Measurements from ENCODE around the gene FGFR1OP2.

Gene FGFR1OP2

GRCh38 chr12:27001663-27002062 lies 63.4 kb downstream of the FGFR1OP2 start:
- Histone ChIP-seq H3K36me3 (ENCODE audit: control insufficient read depth in 2 of 2, insufficient read depth in 1 of 2, low read length in 2 of 2) (peaks cover 19 to 34% of the 10 kb centered on the region in 2 experiments), H3K4me1 (ENCODE audit: control insufficient read depth, insufficient read depth, low read length) (peaks cover 8% of the 10 kb centered on the region; the same call in 1 of the 2 replicates), H3K4me3 (ENCODE audit: low read depth, low read length) (no peak overlapping the region), H3K9me3 (ENCODE audit: control insufficient read depth, insufficient read depth, low read depth, low read length) (no peaks in the 10 kb centered on the region), H3K27ac (ENCODE audit: extremely low read depth, low read depth, low read length) (no peak overlapping the region)
- POLR2A ChIA-PET: interaction anchor here (0.6 kb wide), 1 partner anchor 10 kb away, joined by 3 read pairs; no protein-coding TSS in a partner anchor
- no peak for TF ChIP-seq ZNF670 (tag by site-specific recombination; IDR thresholded peaks at IDR 0.05; ENCODE audit: low read depth)
- TF ChIP-seq ZNF514 (tag by site-specific recombination; IDR thresholded peaks at IDR 0.05): no peak
- no peak for TF ChIP-seq ZNF114 (tag by site-specific recombination; IDR thresholded peaks at IDR 0.05)
- no peak for TF ChIP-seq ZNF335 (tag by site-specific recombination; conservative IDR thresholded peaks at IDR 0.05)
- no peak for TF ChIP-seq ZBTB10 (tag by site-specific recombination; IDR thresholded peaks at IDR 0.05)
- no peak for TF ChIP-seq ZNF664 (tag by site-specific recombination; IDR thresholded peaks at IDR 0.05)
- TF ChIP-seq ZNF132 (tag by site-specific recombination; IDR thresholded peaks at IDR 0.05; ENCODE audit: borderline replicate concordance): no peak
- TF ChIP-seq ZBTB6 (tag by site-specific recombination; IDR thresholded peaks at IDR 0.05): no peak
- no peak for TF ChIP-seq KLF10 (tag by site-specific recombination; IDR thresholded peaks at IDR 0.05)
- TF ChIP-seq ZNF248 (tag by site-specific recombination; IDR thresholded peaks at IDR 0.05): no peak
- TF ChIP-seq PBX3 (CRISPR knock-in tag; IDR thresholded peaks at IDR 0.05): no peak
- no peak for TF ChIP-seq ZFP3 (tag by site-specific recombination; IDR thresholded peaks at IDR 0.05; ENCODE audit: low read depth)
- TF ChIP-seq ZNF2 (tag by site-specific recombination; IDR thresholded peaks at IDR 0.05): no peak
- no peak for TF ChIP-seq ZNF311 (tag by site-specific recombination; IDR thresholded peaks at IDR 0.05; ENCODE audit: borderline replicate concordance)
- CTCF ChIA-PET: interaction anchor here (0.6 to 0.9 kb wide), 4 partner anchors 8 to 304 kb away, joined by 3 read pairs; no protein-coding TSS in a partner anchor

- no peaks in the 10 kb centered on the region for H3K9me3 ChIP-seq (ENCODE audit: control insufficient read depth, insufficient read depth, low read depth, low read length)
- H3K36me3 ChIP-seq (ENCODE audit: control insufficient read depth in 2 of 2, insufficient read depth in 1 of 2, low read length in 2 of 2): peaks cover 19 to 30% of the 10 kb centered on the region in 2 experiments
- no peak overlapping the region for H3K27ac ChIP-seq (ENCODE audit: extremely low read depth, low read depth, low read length)
- ChIA-PET POLR2A (interaction anchor here (0.6 kb wide), 1 partner anchor 11 kb away, joined by 3 read pairs; no protein-coding TSS in a partner anchor), CTCF (interaction anchor here (0.6 to 2.1 kb wide), 5 partner anchors 8 to 303 kb away, joined by 3 to 11 read pairs (median 3); no protein-coding TSS in a partner anchor)
- peaks cover 13% of the 10 kb centered on the region; the same call in 1 of the 2 replicates for H3K4me1 ChIP-seq (ENCODE audit: control insufficient read depth, insufficient read depth, low read length)
- no peak overlapping the region for H3K4me3 ChIP-seq (ENCODE audit: low read depth, low read length)
- no peak for TF ChIP-seq ZNF112 (tag by site-specific recombination; IDR thresholded peaks at IDR 0.05)
- no peak for TF ChIP-seq ZNF548 (tag by site-specific recombination; IDR thresholded peaks at IDR 0.05)
- TF ChIP-seq ZNF211 (tag by site-specific recombination; IDR thresholded peaks at IDR 0.05; ENCODE audit: low read depth): no peak
- TF ChIP-seq ZBTB7A (tag by site-specific recombination; IDR thresholded peaks at IDR 0.05; ENCODE audit: low read depth): no peak
- no peak for TF ChIP-seq ZNF239 (tag by site-specific recombination; IDR thresholded peaks at IDR 0.05)
- TF ChIP-seq TRIM28 (IDR thresholded peaks at IDR 0.05; ENCODE audit: borderline replicate concordance, low read length): no peak
- no peak for TF ChIP-seq ZNF169 (tag by site-specific recombination; IDR thresholded peaks at IDR 0.05)
- no peak for TF ChIP-seq ZNF335 (tag by site-specific recombination; conservative IDR thresholded peaks at IDR 0.05)
- no peak for TF ChIP-seq ZBTB11 (tag by site-specific recombination; conservative IDR thresholded peaks at IDR 0.05; ENCODE audit: low read depth)
- no peak for TF ChIP-seq ZNF202 (tag by site-specific recombination; IDR thresholded peaks at IDR 0.05; ENCODE audit: borderline replicate concordance)
- no peak for TF ChIP-seq ZNF76 (tag by site-specific recombination; IDR thresholded peaks at IDR 0.05; ENCODE audit: borderline replicate concordance, low read depth)
- TF ChIP-seq INSM2 (tag by site-specific recombination; IDR thresholded peaks at IDR 0.05): no peak
- TF ChIP-seq ZNF544 (tag by site-specific recombination; IDR thresholded peaks at IDR 0.05): no peak
Observed at GRCh38 chr12:27002141-27002540, 63.9 kb downstream of the FGFR1OP2 start.
